HG02870 (cell line): ENCODE results near the gene TMEM109.

Experiments
- ATAC-seq: cut with Tn5 transposase; IDR thresholded peaks from one replicate; pipeline ENCODE4 v1.9.1; 2021; ENCODE audit warnings: mild to moderate bottlenecking, moderate library complexity; ENCODE audit not compliant: unreplicated experiment

TMEM109 gene, protein sequence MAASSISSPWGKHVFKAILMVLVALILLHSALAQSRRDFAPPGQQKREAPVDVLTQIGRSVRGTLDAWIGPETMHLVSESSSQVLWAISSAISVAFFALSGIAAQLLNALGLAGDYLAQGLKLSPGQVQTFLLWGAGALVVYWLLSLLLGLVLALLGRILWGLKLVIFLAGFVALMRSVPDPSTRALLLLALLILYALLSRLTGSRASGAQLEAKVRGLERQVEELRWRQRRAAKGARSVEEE

DNA sequence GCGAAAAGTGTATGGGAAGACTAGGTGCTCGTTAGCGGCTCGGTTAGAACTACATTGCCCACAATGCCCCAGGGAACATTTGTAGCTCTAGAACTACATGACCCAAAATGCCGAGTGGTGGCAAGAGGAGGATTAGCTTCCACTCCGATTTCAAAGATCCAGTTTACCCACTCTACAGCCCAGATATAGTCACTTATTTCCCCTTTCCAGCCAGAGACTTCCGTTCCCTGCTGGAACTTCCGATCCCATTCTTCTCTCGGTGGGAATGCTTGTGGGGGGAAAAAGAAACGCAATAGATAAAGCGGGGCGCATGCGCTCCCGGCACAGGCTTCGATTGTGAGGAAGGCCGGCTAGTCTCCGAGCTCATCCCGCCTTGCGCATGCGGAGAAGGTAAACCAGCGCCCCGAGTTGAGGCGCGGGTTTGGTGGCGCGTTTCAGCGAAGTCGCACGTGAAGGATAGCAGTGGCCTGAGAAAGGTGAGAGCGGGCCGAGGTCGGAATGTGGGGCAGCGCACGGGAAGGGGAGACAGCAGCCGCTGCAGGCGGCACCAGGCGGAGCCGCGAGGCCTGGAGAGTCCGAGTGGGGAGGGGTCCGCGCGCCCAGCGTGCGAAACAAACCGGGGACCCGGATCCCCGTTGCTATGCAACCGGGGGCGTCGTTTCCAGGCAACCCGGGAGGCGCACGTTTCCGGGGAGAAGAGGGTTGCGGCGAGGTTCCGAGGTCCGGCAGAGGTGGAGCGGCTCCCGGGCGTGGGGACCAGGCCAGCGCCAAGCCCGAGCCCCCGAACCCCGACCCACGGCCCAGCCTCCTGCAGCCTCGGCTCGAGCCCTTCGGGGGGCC, at the start of gene TMEM109:
TSS of gene TMEM109 (plus strand) at position 366 of the 840 bp plus-strand sequence. CDS start 5,536 bp downstream, outside the sequence.
- peak; percentile 41 for ATAC-seq

DNA sequence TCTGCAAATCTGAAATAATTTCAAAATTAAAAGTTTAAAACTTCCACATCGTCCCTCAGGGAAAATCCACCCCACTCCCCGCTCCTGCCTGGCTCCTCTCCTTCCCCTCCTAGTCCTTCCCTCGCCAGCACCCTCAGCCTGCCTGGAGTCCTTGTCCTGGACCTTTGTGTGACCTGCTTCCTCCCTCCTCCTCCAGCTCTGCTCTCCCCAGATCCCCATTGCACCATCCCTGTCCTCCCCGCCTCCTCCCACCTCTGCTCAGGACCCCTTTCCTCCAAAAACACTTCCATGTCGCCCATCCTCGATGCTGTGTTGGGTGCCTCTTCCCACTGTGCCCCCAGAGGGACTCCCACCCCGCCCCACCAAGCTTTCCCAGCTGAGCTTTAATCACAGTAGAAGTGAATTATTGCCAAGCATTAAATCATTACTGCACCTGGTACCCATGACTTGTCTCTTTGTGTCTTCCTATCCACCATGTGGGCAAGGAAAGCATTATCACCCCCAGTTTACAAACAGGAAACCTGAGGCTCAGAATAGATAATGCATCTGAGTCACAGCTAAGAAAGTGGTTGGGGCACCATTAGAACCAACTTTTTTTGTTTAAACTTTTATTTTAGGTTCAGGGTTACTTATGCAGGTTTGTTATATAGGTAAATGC, 49.0 kb upstream of the TMEM109 start:
- no peak for ATAC-seq

DNA sequence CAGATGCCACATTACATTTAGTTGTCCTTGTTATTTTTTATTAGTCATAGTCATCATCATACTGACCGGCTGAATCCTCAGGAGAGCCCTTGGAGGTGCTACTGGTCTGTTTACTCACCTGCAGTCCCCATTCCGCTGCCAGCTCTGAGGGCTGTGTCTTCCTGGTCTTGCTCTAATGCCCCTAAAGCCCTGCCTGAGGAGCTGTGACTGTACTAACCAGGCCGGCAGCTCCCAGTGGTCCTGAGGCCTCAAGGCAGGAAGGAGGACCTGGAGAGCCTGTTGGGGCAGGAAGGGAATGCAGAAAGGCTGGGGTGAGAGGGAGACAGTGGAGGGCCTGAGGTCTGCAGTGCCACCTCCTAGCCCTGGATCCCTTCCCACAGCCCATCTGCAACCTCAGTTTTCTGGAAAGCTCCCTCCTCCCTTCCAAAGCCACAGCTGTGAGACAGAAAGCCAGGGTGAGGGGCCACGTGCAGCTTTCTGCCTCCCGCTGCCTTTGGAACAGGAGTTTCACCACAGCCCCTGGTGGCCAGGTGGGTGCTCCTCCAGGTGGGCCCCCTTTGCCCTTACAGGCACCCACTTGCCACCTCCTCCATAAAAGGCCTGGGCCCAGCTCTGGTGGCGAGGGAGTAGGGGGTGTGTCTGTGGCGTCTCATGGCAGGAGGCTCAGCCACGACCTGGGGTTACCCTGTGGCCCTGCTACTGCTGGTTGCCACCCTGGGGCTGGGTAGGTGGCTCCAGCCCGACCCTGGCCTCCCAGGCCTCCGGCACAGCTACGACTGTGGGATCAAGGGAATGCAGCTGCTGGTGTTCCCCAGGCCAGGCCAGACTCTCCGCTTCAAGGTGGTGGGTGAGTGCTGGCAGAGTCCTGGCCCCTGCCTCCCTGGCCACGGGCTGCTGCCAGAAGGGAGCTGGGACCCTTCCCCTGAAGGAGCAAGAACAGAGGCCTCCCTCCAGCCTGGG, 46.8 kb upstream of the TMEM109 start, which contains the start of gene ZP1:
TSS of gene ZP1 (plus strand) at position 632 of the 960 bp plus-strand sequence. CDS start at position 652, 20 bp downstream.
- ATAC-seq = no peak

DNA sequence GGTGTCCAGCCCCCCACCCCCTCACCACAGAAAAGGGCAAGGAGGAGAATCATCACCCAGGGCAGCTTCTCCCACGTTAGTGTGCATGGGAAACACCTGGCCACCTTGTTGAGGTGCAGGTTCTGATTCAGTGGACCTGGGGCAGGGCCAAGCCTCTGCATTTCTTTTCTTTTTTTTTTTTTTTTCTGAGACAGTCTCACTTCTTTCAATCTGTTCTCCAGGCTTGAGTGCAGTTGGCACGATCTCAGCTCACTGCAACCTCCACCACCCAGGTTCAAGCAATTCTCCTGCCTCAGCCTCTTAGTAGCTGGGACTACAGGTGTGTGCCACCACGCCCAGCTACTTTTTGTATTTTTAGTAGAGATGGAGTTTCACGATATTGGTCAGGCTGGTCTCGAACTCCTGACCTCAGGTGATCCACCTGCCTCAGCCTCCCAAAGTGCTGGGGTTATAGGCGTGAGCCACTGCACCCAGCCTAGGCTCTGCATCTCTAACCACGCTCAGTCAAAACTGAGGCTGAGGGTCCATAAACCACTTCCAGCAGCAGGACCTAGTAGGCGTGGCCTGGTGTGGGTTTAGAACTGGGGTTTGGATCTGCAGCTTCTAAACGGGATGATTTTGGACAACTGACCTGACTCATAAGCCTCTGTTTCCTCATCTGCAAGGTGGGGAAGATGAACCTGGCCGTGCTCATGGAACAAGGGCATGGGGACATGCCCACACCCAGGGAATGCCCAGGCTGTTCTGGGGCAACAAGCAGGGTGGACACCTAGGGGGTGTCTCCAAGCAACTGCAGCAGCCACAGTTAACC, 45.9 kb upstream of the TMEM109 start:
- ATAC-seq = no peak

DNA sequence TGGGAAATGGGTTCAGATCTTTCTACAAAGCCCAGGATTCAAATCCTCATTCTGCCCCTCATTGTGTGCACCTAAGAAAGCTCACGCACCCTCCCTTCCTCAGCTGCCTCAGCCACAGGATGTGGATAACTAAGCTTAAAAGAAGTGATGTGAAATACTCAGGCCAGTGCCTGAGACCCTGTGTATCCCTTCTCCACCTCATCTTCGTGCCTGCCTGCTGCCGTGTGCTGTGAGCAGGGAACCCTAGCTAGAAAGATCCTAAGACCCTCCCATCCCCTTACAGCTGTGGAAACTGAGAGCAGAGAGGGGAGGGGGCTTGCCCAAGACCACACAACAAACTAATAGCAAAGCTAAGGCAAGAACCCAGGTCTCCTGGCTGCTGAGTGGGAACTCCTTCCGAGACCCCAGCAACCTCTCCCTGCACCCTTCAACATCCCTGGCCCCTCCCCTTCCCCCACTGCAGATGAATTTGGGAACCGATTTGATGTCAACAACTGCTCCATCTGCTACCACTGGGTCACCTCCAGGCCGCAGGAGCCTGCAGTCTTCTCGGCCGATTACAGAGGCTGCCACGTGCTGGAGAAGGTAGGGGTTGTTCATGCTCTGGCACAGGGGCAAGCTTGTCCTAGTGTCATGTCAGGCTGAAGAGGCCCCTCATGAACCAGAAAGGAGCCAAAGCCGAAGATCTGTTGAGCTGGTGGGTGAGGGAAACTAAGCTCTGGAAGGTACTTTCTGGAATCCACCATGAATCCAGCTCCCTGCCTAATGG, 45.1 kb upstream of the TMEM109 start:
- ATAC-seq = no peak

DNA sequence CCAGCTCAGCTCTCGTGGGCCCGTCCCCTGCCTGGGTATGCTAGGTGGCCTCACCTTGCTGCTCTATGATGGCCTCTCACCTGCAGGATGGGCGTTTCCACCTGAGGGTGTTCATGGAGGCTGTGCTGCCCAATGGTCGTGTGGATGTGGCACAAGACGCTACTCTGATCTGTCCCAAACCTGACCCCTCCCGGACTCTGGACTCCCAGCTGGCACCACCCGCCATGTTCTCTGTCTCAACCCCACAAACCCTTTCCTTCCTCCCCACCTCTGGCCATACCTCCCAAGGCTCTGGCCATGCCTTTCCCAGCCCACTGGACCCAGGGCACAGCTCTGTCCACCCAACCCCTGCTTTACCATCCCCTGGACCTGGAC, 44.5 kb upstream of the TMEM109 start:
- ATAC-seq = no peak

DNA sequence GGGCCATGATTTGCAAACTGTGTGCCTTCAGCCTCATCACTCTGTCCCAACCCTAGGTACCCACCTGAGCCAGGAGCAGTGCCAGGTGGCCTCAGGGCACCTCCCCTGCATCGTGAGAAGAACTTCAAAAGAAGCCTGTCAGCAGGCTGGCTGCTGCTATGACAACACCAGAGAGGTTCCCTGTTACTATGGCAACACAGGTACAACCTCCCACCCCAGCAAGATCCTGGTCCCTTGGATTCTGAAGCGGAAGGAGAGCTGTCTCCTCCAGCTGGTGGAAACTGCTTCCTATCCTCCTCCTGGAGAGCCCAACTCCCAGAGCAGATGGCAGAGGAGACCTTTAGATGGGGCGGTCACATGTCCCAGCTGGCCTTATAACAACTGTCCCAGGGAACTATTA, 43.7 kb upstream of the TMEM109 start:
- ATAC-seq = no peak

DNA sequence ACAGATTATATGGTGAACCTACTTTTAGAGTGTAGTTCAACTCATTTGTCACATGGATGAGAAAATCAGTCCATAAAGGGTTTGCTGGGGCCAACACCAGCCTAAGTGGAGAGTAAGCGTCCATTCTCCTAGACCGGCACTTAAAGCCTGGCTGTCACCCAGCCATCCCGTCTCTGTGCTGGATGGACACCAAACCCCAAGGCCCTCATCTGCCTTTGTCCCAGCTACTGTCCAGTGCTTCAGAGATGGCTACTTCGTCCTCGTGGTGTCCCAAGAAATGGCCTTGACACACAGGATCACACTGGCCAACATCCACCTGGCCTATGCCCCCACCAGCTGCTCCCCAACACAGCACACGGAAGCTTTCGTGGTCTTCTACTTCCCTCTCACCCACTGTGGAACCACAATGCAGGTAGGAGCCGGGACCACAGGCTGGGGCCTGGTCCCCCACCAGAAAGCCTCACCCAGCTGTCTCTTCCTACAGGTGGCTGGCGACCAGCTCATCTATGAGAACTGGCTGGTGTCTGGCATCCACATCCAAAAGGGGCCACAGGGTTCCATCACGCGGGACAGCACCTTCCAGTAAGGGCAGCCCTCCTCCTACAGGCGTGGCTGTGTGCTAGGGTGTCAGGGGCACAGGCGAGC, 43.1 kb upstream of the TMEM109 start:
- no peak for ATAC-seq

DNA sequence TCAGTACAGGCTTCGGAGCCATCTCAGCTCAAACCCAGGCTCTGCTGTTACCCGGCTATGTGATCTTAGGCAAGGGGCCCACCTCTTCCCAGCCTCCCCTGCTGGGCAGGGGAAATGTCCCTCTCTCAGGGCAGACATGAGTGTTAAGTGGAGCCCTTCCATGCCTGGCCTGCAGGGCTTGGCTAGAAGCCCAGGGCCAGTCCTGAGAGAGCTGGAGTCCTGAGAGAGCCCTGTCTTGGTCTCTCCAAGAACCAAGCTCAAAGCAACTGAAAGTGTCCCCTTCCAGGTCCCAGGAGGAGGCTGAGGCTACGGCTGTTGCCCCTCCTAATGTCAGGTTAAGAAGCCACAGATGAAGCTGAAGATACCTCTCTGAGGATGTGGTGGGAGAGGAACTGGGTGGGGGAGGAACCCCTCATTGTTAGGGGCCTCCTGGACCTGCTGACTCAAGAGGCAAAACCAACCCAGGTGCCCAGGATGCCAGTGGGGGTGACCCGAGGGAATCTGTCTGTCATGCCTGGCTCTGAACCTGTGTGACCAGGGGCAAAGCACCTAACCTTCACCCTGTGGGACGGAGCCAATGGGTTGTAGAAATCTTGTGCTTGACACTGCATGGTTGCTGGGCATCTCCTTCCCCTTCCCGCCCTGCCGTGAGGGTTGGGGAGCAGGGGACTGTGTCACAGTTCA, 42.4 kb upstream of the TMEM109 start:
- no peak for ATAC-seq

DNA sequence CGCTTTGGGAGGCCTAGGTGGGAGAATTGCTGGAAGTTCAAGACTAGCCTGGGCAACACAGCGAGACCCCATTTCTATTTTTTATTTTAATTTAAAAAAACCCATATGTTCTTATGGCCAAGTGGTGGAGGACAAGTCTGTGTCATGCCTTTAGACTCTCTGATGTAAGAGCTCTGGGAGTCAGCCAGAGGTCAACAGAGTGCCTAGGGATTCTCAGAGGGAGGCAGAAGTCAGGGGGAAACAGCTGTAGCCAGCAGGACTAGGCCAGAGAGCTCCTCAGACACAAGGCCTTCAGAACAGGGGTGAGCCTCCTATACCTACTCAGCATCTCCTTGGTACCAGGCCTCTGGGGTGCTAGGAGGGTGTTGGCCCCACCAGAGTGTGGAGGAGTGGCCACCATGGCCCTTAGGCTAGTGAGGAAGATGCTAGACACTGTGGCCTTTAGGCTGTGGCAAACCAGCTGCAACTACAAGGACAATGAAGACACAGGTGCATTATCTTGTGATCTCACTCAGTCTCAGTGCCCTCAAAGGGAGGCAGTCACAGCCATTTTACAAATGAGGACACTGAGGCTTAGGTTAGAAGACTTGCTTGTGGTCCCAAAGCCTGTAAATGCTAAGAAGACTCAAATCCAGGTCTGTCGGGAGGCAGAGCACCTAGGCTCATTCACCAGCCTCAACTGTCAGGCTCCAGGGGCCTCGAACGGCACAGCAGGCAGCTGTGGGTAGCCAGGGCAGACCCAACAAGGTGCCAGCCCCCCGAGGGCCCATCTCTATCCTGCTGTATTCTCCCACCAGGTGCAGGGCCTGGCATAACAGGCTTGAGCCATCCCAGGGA, 41.6 kb upstream of the TMEM109 start:
- no peak for ATAC-seq

DNA sequence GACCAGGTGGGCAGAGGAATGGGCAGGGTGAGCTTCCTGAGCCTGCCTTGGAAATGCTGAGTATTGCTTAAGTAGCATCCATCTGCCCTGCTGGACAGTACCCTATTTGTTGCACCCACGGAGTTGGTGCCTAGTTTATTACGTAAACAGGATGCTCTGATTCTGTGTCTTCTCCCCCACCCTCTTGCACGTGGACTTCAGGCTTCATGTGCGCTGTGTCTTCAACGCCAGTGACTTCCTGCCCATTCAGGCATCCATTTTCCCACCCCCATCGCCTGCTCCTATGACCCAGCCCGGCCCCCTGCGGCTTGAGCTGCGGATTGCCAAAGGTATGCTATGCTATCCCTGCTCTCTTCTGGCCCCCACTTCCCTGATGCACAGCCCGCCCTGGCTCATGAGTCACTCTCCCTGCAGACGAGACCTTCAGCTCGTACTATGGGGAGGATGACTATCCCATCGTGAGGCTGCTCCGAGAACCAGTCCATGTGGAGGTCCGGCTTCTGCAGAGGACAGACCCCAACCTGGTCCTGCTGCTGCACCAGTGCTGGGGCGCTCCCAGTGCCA, 40.9 kb upstream of the TMEM109 start:
- ATAC-seq = no peak

DNA sequence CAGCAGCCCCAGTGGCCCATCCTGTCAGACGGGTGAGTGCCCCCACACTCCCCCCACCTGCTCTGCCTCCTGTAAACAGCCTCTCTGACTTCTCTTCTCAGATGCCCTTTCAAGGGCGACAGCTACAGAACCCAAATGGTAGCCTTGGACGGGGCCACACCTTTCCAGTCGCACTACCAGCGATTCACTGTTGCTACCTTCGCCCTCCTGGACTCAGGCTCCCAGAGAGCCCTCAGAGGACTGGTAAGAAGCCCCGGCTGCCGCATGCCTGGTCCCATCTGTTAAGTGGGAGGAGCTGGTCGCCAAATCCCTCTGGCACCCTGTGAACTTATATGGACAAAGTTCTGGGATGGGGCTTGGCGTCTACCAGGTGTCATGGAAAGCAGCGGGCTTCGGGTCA, 40.4 kb upstream of the TMEM109 start:
- no peak for ATAC-seq

DNA sequence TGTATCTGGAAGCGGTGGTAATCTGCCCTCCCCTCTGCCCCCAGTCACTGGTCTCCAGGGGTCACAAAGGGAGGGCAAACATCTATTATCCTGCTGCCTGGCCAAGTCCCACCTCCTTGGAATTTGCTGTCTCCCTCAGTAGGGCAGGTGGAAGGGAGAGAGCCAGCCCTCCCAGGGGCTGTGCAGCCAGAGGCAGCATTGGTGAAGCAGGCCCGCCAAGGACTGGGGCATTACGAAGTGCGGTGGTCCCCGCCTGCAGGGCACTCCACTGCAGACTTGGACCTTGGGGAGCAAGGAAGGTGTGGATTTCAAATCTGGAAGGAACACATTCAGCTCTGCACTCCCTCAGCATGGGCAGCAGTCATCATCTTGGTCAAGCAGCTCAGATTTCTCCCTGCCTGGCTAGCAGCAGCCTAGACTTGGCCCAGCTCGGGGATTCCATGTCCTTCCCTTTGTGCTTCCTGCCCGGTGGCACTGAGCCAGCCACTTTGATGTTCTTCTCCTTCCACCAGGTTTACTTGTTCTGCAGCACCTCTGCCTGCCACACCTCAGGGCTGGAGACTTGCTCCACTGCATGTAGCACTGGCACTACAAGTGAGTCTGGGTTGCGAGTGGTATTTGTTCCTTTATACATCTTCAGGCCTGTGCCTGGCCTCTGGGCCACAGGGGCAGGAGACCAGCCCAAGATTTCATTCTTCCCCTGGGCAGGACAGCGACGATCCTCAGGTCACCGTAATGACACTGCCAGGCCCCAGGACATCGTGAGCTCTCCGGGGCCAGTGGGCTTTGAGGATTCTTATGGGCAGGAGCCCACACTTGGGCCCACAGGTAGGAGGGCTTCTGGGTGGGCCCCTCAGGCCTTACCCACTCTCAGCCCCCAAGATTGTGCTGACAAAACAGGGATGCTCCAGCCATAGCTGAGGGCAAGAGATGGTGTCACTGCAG, 39.3 kb upstream of the TMEM109 start:
- no peak for ATAC-seq

DNA sequence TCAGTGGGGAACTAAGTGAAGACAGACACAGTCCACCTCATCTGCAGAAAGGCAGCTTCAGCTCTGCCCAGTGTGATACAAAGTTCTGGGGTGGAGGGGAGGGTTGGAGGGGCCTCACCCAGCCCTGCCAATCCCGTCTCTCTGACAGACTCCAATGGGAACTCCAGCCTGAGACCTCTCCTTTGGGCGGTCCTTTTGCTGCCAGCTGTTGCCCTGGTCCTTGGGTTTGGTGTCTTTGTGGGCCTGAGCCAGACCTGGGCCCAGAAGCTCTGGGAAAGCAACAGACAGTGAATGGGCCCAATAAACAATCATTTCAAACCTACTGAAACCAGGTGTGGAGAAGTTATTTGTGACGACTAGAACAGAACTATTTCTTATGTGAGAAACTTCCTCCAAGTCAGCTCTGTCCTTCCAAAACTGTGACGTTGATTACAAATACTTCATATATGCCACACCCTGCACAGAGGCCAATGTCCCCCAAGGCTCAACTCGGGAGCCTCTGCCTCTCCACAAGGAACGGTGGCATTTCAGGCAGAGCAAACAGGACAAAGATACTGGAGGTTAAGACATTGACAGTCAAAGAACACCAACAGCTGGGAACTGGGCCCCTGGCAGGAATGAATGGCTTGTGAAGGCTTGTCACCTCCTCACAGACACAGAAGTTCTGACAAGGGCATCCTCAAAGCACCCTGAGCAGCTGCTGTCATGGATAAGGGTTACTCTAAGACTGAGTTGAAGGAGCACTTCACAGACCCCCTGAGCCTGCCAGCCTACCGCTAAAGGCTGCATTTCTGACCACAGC, 38.4 kb upstream of the TMEM109 start:
- no peak for ATAC-seq

DNA sequence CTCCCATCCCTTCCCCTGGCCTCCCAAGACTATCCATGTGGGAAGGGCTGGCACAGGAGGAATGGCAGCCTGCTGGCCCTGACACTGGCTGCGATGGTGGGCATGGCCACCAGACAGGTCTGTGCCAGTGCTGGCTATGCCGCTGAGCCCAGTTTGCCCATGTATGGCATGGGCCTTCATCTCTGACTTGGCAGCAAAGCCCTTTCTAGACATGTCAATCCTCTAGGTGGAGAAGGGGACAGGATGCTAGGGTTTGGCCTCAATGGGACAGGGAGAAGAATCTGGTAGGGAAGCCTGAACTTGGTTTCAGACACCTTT, 37.8 kb upstream of the TMEM109 start:
- no peak for ATAC-seq
